ENCODE results near the gene GDPD5.

GDPD5 gene

DNA sequence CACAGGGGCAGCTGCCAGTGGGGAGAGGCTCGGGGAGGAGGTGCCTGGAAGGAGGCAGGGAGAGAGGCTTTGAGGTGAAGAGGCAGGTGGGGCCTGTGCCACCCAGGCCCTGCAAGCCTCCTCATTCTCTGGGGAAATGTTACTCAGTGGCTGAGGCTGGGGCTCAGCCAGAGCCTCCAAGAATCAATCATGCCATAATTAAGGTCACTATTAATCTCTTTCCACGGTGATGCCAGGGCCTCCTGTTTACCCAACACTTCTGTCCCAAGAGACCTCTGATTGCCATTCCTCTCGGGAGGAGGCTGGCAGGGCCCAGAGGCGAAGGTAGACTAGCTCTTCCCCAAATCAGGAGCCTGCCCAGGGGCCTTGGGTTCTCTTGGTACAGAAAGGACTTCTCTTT is 38.4 kb downstream of the GDPD5 start:
- FAIRE-seq = no peak

DNA sequence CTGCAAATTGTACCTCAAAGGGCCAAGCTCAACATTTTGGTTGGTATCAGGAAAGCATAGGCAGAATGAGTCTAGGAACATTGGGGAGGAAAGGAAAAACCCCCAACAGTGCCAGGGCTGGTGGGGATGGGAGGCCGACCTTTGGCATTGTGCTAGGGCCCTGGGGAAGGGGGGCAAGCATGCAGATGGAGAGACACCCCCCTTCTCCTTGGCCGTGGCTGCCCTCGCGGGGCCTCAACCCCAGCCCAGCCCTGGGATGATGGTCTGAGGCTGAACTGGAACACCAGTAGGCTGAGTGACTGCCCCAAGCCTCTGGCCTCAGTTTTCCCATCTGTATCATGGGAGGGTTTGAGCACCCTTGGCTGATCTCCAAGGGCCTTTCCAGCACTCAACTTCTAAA is 40.0 kb downstream of the GDPD5 start:
- FAIRE-seq = no peak

DNA sequence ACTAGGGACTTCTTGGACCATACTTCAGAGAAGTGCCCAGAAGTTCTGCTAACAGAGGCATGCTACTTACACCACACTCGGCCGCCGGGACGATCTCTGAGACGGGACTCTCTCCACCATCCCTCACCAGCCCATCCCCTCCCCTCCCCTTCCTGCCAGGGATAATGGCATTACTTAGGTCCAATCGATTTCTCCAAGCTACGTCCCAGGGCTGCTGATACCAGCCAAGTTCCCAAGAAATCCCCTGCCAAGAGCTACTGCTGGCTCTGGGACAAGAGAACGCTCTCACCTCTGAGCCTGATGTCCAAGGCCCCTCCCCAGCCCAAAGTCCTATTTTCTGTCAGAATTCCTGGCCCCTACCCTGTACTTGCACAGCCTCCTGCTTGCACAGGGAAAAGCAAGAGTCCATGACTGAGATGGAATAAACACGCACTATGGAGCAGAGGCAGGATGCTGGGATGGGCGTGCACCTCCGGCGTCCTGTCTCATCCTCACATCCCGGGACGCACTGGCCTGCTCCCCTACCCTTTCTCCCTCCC is 42.7 kb downstream of the GDPD5 start:
- no peak for FAIRE-seq

DNA sequence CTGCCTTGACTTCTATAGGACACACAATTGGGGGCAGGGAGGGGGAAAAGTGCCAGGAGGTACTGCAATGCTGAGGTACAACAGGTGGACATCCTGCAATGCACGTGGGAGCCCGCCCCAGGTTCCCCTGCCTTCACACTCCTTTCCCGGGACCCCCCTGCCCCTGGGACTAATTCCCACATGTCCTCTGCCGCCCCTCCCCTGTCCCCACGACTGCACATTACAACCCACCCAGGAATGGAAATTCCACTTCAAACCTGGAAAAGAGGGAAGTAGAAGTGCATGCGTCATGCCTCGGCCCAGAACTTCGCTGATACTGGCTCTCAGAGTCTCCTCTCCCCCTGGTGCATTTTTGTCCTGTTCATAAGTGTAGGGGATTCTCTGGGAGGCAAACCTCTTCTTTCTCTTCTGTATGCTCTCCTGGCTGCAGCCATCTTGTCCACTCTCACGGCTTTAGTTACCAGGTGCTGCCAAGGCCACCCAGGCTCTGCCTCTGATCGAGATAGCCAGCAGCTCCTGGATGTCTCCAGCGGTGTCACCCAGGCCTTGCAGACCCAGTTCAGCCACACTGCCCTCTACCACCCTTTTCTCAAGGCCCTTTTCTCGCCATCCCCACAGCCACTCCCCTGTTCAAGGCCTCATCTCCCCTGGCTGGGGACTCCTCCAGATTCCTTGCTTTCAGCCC is 43.7 kb downstream of the GDPD5 start:
- no peak for FAIRE-seq

DNA sequence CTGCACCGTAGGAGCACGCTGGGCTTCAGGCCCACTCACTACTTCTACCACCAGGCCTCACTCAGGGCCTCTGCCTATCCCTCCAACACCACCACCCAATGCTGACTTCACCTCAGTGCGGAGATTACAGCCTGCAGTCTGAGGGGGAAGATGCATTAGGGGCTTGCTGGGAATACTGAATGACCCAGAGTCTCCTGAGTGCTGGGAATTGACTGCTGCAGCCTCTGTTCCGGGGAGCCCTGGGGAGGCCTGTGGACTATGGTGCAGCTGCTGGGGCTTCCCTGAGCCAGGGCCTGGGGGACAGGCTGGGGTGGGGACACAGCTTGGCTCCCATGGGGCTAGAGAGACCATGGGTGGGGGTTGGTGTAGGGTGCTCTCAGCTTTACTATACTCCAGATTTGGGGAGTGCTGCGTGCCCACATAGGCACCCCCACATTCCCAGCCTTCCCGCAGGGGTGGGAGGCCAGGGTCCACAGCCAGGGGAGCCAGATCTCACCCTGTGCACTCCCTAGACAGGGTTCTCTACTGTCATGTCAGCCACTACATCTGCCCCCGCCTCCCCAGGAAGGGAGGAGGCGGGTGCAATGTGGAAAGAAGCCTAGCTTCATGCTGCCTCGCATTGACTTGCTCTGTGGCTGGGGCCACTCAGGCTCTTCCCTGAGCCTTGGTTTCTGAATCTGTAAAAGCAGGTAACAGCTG is 44.4 kb downstream of the GDPD5 start:
- no peak for FAIRE-seq

DNA sequence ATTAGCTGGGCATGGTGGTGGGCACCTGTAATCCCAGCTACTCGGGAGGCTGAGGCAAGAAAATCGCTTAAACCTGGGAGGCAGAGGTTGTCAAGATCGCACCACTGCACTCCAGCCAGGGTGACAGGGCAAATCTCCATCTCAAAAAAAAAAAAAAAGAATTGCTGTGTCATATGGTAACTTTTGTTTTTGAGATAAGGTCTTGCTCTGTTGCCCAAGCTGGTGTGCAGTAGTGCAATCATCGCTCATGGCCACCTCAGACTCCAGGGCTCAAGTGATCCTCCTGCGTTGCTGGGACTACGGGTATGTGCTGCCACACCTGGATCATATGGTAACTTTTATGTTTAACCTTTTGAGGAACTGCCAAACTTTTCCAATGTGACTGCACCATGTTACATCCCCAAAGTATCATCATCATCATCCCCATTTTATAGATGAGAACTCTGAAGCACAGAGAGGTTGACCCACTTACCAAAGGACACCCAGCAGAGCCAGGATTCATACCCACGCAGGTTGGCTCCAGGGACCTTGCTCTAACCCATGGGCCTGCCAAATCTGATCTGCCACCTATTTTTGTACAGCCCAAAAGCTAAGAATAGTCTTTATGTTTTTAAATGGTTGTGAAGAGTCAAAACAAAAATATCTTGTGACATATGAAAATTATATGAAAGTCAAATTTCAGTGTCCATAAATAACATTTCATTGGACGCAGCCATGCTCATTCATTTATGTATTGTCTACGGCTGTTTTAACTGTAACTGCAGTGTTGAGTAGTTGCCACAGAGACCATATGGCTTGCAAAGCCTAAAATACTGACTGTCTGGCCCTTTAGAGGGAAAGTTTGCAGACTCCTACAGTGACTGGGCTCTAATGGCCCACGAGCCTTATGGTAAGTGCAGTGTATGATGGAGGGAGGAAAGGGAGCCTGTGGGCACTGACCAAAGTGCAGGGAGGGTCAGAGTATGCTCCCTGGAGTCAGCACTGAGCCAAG is 45.3 kb downstream of the GDPD5 start:
- FAIRE-seq = no peak

DNA sequence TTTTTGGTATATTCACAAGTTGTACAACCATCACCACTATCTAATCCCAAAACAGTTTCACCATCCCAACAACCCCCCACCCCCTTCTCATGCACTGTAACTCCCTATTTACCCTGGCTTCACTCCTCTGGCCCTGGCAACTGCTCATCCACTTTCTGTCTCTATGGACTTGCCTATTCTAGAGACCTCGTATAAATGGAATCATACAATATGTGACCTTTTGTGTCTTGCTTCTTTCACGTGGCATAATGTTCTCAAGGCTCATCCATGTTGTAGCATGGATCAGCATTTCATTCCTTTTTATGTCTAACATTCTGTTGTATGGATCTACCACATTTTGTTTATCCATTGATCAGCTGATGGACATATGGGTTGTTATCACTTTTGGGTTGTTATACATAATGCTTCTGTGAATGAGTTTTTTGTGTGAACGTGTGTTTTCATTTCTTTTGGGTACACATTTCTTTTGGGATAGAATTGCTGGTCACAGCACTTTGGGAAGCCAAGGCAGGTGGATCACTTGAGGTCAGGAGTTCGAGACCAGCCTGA is 46.1 kb downstream of the GDPD5 start:
- FAIRE-seq = no peak

DNA sequence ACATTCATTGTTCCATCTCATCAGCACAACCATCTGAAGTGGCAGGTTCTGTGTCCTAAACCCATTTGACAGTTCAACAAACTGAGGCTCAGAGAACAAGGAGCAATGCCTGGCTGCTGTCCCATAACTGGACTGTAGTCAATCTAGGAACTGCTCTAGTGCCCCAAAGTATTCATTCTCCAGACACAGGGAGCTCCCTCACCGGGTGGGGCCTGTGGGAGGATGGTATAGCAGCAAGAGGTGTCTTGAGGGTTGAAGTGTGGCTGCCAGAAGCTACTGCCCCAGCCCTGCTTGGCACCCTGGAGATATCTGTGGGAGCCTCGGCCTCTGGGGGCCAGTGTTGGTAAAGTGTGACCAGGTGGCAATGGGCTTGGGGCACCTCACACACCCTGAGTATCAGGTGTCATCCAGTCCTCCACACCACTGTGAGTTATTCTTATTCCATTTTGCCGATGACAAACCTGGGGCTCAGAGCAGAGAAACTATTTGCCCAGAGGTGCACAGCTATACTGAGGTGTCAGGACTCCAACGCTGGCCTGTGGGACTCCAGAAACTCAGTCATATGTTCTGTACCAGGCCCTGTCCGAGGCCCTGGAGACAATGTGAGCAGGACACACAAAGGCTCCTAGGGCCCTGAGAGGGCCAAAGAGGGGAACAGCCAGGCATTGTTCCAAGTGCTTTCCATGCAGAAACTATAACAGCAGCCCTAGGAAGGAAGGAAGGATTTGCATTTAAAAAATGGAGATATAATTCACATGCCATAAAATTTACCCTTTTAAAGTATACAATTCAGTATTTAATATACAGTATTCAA is 46.8 kb downstream of the GDPD5 start:
- FAIRE-seq = no peak

DNA sequence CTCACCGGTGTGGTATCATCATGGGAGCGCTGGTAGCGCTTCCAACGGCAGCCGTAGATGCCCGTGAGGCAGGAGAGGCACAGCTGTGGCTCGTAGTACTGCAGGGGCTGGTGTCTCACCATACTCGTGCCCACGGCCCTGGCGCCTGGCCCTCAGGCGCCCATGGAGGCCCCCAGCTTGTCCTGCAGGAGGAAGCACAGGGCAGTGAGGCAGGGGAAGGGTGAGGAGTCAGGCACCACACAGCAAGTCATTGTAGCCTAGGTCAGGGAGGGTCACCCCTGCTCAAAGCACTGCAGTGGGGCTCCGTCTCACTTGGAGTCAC is 48.2 kb downstream of the GDPD5 start:
- FAIRE-seq = no peak

DNA sequence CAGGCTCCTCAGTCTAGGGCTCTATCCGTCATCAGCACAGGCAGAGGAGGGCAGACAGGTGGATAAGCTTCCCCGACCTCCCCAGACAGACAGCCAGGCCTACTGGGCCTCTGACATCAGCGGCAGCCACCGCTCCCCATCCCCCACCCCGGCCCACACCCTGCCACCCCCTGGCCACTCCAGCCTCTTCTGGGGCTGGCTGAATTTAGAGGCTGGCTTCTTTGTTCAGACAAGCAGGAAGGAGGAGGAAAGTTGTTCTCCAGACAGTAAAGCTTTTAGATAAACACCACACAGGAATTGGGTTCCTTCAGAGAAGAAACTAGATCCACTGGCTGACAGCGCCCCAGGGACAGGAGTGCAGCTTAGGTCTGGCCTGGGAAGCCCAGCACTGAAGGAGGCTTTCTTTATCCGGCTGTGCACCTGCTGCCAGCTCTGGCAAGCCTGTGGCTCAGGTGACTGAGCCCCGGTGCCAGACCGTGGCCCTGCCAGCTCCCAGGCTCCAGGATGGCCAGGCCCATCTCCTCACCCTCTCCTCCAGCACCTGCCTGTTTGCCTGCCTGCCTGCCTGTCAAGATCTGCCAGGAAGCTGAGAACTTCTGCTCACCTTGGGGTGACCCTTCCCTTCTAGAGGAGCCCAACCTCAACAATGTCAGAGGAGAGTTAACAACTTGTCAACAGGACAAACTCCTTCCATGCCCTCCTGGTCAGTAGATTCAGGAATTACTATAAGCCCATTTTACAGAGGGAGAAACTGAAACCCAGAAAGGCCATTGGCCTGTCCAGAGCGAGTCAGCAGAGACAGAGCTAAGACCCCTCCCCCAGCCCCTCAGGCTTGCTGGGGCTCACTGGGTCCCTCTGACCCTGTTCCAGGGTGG is 48.8 kb downstream of the GDPD5 start:
- FAIRE-seq = no peak

DNA sequence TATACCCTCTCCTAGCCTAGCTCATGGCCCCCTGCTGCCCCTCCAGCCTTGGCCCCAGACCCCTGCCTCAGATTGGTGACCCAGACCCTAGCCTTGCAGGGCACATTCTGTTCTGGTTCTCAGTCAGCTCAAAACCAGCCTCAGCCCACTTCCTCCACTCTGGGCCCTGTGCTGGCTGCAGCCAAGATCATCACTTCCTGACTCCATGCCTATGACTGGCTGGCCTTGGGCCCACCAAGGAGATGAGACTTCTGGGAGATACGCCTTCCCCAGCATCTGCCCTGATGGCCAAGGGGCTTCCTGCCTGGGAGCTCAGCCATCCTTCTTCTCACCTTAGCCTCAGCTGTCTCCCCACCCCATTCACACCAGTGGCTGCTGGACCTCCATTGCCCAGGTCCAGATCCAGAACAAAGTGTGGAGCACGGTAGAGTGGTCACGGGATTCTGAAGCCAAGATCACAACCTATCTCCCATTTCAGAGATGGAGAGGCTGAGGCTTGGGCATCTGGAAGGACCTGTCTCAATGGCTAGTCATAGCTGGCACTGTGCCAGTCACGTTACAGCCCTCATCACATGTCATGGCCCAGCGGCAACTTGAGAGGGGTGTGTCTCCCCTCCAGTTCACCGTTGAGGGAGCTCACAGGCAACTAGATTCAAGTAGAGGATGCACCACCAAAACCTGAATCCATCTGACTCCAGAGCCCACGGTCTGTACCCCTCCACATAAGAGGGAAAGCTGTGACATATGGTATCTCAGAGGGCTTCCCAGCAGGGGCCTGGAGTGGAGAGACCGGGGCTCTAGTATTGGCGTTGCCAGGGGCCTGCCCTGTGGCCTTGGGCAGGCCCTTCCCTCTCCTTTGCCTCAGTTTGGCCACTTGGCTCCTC is 49.7 kb downstream of the GDPD5 start:
- FAIRE-seq = no peak

DNA sequence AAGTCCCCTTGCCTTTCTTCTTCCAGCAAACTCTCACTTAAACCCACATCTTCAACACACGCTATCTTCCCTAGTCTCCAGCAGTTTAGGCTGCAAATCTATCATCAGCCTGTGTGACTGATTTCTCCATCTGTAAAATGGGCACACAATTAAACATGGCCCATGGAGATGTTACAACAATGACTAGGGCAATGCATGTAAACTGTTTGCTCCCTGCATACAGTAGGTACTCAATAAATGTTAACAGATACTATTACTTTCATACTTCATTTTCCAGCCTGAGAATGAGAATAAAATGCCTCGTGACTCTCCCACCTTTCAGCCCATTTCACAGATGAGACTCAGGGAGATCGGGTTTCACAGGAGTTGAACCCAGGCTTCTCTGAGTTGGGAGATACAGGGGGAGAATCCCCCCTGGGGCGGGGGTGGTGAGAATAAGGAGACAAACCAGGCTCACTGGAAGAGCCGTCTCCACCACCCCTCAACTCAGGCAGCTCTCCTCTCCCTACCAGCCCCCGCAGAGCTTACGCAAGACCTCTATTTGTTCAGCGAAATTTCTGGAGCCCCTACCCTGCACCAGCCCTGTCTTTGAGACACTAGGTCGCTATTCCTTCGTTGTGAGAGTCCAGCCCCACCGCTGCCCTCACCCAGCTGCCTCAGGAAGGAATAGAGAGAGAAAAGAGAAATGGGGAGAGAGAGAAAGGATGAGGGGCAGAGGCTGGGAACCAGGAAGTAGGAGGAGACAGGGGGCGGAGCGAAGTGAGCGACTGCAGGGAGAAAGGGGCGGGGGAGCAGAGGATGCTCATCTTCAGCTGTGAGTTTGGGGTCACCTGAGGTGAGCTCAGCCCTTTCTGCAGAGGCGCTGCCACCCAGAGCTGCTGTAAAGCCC is 50.6 kb downstream of the GDPD5 start:
- FAIRE-seq = no peak

DNA sequence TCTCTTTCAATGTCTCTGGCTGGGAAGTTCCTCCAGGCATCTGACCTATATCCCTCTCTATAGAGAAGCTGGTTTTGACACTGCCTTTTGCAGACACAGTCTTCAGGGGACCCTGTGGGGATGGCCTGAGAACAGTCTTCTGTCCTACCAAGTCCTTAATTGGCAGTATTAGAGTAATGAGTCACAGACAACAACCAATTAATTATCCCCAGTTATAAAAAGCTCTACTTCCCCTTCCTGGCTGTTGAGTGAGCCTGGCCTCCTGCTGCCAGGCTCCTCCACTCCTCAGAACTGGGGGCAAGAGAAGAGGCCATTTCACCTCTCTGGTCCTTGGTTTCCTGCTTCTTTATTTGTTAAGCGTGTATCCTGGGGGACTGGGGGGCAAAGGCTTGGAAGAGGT is 51.5 kb downstream of the GDPD5 start:
- FAIRE-seq = no peak

DNA sequence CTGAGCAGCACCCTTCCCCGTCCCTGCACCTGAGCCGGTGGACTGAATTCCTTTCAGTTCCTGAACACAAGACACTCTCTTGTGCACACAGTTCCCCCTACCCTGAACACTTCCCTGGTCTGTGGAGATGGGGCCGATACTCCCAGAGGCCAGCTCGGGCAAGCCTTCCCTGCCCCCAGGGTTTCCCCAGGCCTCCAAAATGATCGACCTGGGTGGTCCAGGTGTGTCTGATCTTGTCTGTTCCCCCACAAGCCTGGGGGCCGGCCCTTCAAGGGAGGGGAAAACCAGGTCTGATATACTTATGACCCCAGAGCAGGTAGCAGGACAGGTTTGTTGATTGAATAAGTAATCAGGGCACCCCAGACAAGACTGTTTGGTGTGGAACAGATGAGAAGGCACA is 52.1 kb downstream of the GDPD5 start:
- FAIRE-seq = no peak

DNA sequence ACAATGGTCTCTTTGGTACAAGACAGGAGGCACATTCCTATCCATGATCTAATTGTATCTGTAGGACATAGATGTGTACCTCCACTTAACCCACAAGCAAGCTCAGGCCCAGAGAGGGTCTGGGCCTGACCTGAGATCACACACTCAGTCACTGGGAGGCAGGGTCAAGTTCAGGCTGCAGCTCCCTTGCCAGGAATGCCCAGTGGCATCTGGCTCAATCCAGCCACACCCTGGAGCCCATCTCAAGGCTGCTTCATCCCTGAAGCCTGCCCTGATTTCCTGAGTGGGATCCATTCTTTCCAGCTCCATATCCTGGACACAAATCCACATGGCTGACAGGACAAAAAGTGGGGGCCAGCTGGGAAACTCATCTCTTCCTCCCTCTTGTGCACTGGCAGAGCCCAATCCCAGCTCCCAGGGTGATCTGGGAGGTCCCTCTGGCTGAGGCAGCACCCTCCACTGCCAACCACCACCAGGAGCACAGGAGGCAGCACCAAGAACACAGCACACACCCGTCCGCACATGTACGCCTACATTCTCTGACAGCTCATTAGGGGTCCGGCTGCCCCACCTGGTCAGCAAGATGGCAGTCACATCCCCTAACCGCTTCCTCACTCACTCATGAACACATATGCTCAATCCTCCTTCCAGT is 53.5 kb downstream of the GDPD5 start:
- no peak for FAIRE-seq

DNA sequence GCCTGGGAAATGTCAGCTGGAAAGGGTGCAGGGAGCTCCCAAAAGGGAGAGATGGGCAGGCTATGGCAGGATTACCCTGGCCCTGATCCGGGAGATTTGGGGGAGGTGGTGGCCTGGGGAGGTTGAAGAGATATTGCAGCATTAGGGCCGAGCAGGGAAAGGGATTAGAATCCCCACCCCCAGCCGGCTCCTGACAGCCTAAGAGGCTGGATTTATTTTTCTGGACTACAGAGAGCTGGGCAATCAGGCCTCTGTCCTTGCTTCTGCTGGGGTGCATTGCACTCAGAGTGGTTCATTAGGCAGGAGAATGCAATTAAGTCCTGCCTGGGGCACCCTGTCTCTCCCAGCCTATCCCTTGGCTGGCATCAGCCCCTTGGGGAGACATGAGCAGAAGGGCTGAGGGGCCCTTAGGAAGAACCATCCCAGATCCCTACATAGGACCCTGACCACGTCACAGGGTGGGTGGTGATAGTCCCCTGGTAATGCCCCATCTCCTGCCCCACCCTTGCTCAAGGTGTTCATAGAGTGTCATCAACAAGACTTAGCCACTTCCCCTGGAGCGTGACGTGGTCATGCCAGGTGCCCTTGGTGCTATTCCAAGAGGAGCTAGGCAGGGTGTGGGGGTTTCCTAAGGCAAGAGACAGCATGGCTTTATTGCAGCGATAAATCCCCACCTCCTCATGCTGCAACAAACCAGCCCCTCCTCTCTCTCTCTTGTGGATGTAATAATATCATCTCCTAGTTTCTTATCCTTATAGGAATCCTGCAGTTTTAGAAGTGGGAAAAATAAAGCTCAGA is 54.4 kb downstream of the GDPD5 start:
- no peak for FAIRE-seq

DNA sequence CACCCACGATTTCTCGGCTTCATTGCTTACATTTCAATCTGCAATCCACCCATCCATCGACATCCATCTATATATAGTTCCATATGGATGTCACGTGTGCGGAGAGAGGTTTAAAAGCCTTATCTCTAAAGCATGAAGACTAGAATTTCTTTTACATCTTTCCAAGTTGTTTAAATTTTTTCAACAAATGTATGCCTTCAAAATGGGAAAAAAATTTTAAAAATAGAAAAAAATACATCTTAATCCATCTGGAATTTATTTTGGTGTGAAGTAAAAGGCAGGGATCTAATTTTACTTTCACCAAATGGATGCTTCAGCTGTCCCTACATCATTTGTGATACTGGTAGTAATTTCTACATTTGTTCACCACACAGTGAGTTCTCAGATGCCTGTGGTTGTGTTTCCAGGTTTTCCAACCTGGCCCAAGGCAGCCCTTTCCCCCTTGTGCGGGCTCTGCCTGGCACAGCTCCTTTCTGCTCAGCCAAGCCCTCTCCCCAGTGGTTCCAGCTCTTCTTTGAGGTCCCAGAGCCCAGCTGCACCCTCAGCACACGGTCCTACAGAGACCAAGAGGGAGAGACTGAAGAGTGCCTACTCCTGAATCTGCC is 55.2 kb downstream of the GDPD5 start:
- FAIRE-seq = no peak
